ENCODE data around the gene CSNK2B. TPM values are rescaled to one million over a fixed set of nuclear protein-coding genes. Genes with fewer than 3 reads are reported as not detected.
A peak's percentile ranks its signal among the peaks of the same experiment; 100 is the strongest.

Gene CSNK2B
- total and polyA plus RNA-seq, 7 donors, result 188 to 232 (median 206) TPM

DNA sequence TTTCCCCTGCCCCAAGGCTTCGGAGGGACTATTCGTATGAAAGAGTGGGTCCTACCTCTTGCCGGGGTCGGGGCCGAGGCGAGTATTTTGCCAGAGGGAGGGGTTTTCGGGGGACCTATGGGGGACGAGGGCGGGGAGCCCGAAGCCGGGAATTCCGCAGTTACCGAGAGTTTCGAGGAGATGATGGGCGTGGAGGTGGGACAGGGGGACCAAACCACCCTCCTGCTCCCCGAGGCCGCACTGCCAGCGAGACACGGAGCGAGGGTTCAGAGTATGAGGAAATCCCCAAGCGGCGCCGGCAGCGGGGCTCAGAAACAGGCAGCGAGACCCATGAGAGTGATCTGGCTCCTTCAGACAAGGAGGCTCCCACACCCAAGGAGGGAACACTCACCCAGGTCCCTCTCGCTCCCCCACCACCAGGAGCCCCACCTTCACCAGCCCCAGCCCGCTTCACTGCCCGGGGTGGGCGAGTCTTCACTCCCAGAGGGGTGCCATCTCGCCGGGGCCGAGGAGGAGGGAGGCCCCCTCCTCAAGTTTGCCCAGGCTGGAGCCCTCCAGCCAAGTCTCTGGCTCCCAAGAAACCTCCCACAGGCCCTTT is 34.1 kb upstream of the CSNK2B start:
- WGBS, 2 donors, result 90 to 93% methylated on average over 32 of the region's 32 CpGs
- Histone ChIP-seq H3K27ac (peak overlapping the region in 2 of 4 donors; percentile 1 to 26), H3K27me3 (no peaks in the 10 kb centered on the region), H3K36me3 (peaks cover 67 to 100% (median 94%) of the 10 kb centered on the region in 4 donors), H3K4me3 (no peak overlapping the region), H3K9me3 (no peaks in the 10 kb centered on the region), H3K4me1 (no peaks in the 10 kb centered on the region)
- intact Hi-C loops (cut with DNase I), result no loop called here
- TF ChIP-seq POLR2A (IDR thresholded peaks at IDR 0.05) (no peak), CTCF (IDR thresholded peaks at IDR 0.05) (no peak), EP300 (IDR thresholded peaks at IDR 0.05) (no peak), POLR2AphosphoS5 (IDR thresholded peaks at IDR 0.05) (no peak)
- DNase-seq, result no peak

DNA sequence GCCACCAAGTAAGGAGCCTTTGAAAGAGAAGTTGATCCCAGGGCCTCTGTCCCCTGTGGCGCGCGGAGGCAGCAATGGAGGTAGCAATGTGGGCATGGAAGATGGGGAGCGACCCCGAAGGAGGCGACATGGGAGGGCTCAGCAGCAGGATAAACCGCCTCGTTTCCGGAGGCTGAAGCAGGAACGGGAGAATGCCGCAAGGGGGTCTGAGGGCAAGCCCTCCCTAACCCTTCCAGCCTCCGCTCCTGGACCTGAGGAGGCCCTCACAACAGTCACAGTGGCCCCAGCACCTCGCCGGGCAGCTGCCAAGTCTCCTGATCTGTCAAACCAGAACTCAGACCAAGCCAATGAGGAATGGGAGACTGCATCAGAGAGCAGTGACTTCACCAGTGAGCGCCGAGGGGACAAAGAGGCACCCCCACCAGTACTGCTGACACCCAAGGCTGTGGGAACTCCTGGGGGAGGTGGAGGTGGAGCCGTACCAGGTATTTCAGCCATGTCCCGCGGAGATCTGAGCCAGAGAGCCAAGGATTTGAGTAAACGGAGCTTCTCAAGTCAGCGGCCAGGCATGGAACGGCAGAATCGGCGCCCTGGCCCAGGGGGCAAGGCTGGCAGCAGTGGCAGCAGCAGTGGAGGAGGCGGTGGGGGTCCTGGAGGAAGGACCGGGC is 33.5 kb upstream of the CSNK2B start:
- DNase-seq, result no peak
- TF ChIP-seq CTCF (IDR thresholded peaks at IDR 0.05) (no peak), POLR2AphosphoS5 (IDR thresholded peaks at IDR 0.05) (peak in 1 of 4 donors; percentile 6), POLR2A (IDR thresholded peaks at IDR 0.05) (no peak), EP300 (IDR thresholded peaks at IDR 0.05) (no peak)
- Histone ChIP-seq H3K27me3 (no peaks in the 10 kb centered on the region), H3K4me3 (no peak overlapping the region), H3K9me3 (no peaks in the 10 kb centered on the region), H3K27ac (peak overlapping the region in 2 of 4 donors; percentile 1 to 26), H3K4me1 (no peaks in the 10 kb centered on the region), H3K36me3 (peaks cover 67 to 100% (median 94%) of the 10 kb centered on the region in 4 donors)
- intact Hi-C loops (cut with DNase I), result no loop called here
- WGBS, 2 donors, result 93 to 94% methylated on average over 26 of the region's 26 CpGs

- Histone ChIP-seq H3K27ac (no peak overlapping the region), H3K36me3 (peaks cover 62 to 100% (median 88%) of the 10 kb centered on the region in 4 donors), H3K9me3 (no peaks in the 10 kb centered on the region), H3K27me3 (no peaks in the 10 kb centered on the region), H3K4me3 (no peak overlapping the region), H3K4me1 (no peaks in the 10 kb centered on the region)
- TF ChIP-seq EP300 (IDR thresholded peaks at IDR 0.05) (no peak), POLR2AphosphoS5 (IDR thresholded peaks at IDR 0.05) (peak in 2 of 4 donors; percentile 5 to 7), CTCF (IDR thresholded peaks at IDR 0.05) (no peak), POLR2A (IDR thresholded peaks at IDR 0.05) (no peak)
- WGBS, 2 donors, result 93 to 96% methylated on average over 7 of the region's 7 CpGs
- DNase-seq, result no peak
- intact Hi-C loops (cut with DNase I), result no loop called here
These were observed 32.4 kb upstream of the CSNK2B start for GRCh38 chr6:31633447-31633846.

- Histone ChIP-seq H3K36me3 (peaks cover 63 to 98% (median 81%) of the 10 kb centered on the region in 4 donors), H3K27me3 (no peaks in the 10 kb centered on the region)
These were observed 31.7 kb upstream of the CSNK2B start for GRCh38 chr6:31634131-31634530.

More at GRCh38 chr6:31634131-31634530, 31.7 kb upstream of the CSNK2B start:
- no peaks in the 10 kb centered on the region for H3K9me3 ChIP-seq
- TF ChIP-seq POLR2AphosphoS5 (IDR thresholded peaks at IDR 0.05) (no peak), CTCF (IDR thresholded peaks at IDR 0.05) (no peak), EP300 (IDR thresholded peaks at IDR 0.05) (no peak), POLR2A (IDR thresholded peaks at IDR 0.05) (no peak)
- no peak overlapping the region for H3K27ac ChIP-seq
- H3K4me1 ChIP-seq, result no peaks in the 10 kb centered on the region
- 94% methylated on average over 3 of the region's 3 CpGs for WGBS, 2 donors
- no peak for DNase-seq
- intact Hi-C loops (cut with DNase I), result no loop called here
- no peak overlapping the region for H3K4me3 ChIP-seq
